GM12874 (cell line): ENCODE data around the gene TBC1D30.

Experiments used
- TF ChIP-seq, protein P1 (sequence below): IDR thresholded peaks from 2 replicates; pipeline ENCODE4 v1.5.1; 2011; ENCODE audit warnings: low read depth, mild to moderate bottlenecking, control low read depth, low read length, moderate library complexity; ENCODE audit not compliant: insufficient read depth

The TBC1D30 gene

GRCh38 chr12:64824130-64824499 lies 332 bp upstream of the TBC1D30 start:
- TF ChIP-seq, protein P1, sequence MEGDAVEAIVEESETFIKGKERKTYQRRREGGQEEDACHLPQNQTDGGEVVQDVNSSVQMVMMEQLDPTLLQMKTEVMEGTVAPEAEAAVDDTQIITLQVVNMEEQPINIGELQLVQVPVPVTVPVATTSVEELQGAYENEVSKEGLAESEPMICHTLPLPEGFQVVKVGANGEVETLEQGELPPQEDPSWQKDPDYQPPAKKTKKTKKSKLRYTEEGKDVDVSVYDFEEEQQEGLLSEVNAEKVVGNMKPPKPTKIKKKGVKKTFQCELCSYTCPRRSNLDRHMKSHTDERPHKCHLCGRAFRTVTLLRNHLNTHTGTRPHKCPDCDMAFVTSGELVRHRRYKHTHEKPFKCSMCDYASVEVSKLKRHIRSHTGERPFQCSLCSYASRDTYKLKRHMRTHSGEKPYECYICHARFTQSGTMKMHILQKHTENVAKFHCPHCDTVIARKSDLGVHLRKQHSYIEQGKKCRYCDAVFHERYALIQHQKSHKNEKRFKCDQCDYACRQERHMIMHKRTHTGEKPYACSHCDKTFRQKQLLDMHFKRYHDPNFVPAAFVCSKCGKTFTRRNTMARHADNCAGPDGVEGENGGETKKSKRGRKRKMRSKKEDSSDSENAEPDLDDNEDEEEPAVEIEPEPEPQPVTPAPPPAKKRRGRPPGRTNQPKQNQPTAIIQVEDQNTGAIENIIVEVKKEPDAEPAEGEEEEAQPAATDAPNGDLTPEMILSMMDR = no peak

DNA sequence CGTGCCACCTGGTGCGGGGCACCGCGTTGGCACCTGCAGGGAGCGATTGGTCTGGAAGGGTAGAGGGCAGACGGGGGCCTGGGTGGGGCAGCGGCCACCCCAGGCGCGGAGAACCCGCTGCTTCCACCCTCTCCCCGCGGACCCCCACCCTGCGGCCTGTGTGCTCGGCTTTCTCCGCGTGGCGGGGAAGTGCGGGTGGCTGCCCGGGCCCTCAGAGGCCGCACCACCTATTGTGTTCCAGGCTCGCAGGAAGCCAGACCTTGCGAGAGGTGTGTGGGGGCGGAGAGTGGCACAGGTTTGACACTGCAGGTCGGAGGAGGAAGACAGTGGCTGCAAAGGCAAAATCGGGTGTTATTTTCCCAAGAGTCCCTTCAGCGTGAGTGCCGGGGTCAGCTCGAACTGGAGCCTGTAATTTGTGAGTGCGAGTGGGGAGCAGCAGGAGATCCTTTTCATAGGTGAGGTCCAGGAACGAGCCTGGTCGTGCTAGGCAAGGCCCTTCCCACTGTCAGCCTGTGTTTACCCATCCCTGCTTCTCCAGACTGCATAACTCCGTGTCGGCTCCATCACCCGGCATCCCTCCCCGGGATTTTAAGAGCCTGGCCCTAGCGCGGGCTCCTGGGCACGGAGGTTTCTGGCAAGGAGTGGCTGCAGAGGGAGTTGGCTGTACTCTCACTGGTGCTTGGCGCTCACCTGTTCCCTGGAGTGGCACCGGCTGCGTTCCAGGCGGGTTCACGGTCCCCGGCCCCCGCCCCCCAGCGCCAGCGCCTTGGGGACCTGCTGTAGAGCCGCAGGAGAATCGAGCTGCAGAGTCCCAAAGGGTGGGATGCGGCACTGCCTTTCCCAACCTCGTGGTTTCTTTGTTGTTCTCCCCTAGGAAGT lies 935 bp downstream of the TBC1D30 start:
- TF ChIP-seq, protein P1 = no peak

- TF ChIP-seq, protein P1 = no peak
These were observed 1.8 kb downstream of the TBC1D30 start for GRCh38 chr12:64826234-64826633.

DNA sequence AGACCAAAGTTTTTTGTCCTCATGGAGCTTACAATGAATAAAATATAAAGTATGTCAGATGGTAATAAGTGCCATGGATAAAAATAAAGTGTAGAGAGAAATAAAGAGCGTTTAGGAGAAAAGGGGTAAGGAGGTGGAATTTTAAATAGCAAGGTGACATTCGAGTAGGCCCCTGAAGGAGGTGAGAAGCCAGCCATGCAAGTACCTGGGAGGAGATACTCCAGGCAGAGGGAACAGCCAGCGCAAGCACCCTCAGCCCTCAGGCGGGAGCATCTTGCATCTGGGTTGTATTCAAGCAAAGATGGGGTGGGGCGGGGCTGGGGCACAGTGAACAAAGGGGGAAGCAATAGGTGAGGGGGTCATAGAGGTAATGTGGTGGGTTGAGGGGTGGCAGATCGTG lies 4.3 kb downstream of the TBC1D30 start:
- TF ChIP-seq, protein P1 = no peak

- TF ChIP-seq, protein P1 = no peak
These were observed 9.5 kb downstream of the TBC1D30 start for GRCh38 chr12:64833928-64834327.

- TF ChIP-seq, protein P1 = no peak
These were observed 11.5 kb downstream of the TBC1D30 start for GRCh38 chr12:64835901-64836300.

GRCh38 chr12:64836856-64837255 lies 12.4 kb downstream of the TBC1D30 start:
- TF ChIP-seq, protein P1 = no peak
